ENCODE measurements around the gene MAMDC4. TPM values are rescaled to one million over a fixed set of nuclear protein-coding genes. Genes with fewer than 3 reads are reported as not detected.
A peak's percentile ranks its signal among the peaks of the same experiment; 100 is the strongest.

Gene MAMDC4
- total and polyA plus RNA-seq, 2 of the 8 experiments (the other 6 are each of a cell fraction or from before 2014, with no cell fraction given), result 3.1 to 4.5 TPM

DNA sequence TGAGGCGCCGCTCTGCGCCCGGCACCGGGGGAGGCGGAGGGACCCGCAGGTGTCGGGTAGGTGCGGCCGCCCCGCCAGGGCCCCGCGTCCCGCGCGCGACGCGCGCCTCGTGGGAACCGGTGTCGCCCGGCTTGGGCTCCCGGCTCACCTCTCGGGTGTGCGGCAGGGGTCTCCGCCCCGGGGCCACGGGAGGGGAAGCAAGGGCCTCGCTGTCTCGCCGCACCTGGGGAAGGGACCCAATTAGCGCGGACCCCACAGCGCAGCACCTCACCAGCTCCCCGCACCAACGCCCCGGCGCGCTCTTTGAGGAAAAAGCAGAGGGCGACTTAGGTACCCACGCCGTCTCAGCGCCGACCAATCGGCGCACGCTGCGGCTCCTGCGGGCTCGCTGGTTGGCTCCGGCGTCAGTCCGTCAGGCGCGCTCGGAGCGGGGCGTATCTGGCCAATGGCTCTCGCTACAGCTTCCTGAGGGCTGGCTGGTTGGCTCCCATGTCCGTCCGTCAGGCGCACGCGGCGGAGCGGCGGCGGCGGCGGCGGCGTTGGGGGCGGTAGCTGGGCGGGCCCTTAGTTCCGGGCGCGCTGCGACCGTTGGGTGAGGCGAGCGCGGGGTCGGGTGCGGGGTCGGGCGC is 33.9 kb downstream of the MAMDC4 start, which contains the start of gene TRAF2:
TRAF2 (plus strand) TSS at position 567 of the 629 bp plus-strand sequence. CDS start 12,225 bp downstream, outside the sequence.
- Histone ChIP-seq H3K18ac (ENCODE audit: extremely low read depth, low read length) (peak within 1 kb of the TSS; percentile 60), H3K56ac (replicated peaks; ENCODE audit: insufficient read length, low read depth, low read length) (peak within 1 kb of the TSS; percentile 64), H3K4ac (replicated peaks; ENCODE audit: insufficient read length, low read depth, low read length) (peak within 1 kb of the TSS; percentile 92), H3K9me3 (ENCODE audit: insufficient read depth in 2 of 2, low read depth in 1 of 2, low read length in 1 of 2) (no peaks in the 10 kb centered on the region), H4K20me1 (replicated peaks in 1 of 2; ENCODE audit: control insufficient read depth in 1 of 2, insufficient read depth in 2 of 2, low read length in 2 of 2) (peaks cover 9 to 14% of the 10 kb centered on the region in 2 experiments), H2BK20ac (ENCODE audit: low read length) (no peak within 1 kb of the TSS), H4K5ac (ENCODE audit: insufficient read length, low read depth, low read length) (peak within 1 kb of the TSS; percentile 60), H3K79me1 (ENCODE audit: low read depth, low read length) (peaks cover 13% of the 10 kb centered on the region), H2BK5ac (ENCODE audit: low read depth, low read length) (no peak within 1 kb of the TSS), H3K27ac (ENCODE audit: low read depth, low read length) (0 out of 2 replicates have a peak within 1 kb of the TSS, but pooled peaks have one; percentile 42), H3K23me2 (ENCODE audit: low read depth, low read length) (peaks cover 5% of the 10 kb centered on the region; the same call in 1 of the 2 replicates), H3K9ac (replicated peaks in 1 of 4; ENCODE audit: extremely low read depth in 1 of 4, low read depth in 3 of 4, low read length in 3 of 4) (peak within 1 kb of the TSS; percentile 32 to 91 (median 52); a peak in 5 of 7 replicates), H4K8ac (ENCODE audit: extremely low read depth, insufficient read depth, low read length) (peak within 1 kb of the TSS; percentile 84), H2BK12ac (ENCODE audit: low read depth, low read length) (no peak within 1 kb of the TSS), H3K14ac (ENCODE audit: insufficient read length) (peak within 1 kb of the TSS; percentile 43), H3K27me3 (replicated peaks in 1 of 4; ENCODE audit: control insufficient read depth in 3 of 4, extremely low read depth in 1 of 4, insufficient read depth in 3 of 4, low read length in 3 of 4) (no peaks in the 10 kb centered on the region), H2AFZ (ENCODE audit: low read length) (peak within 1 kb of the TSS; percentile 34; the same call in 1 of the 2 replicates), H3K4me3 (ENCODE audit: extremely low read depth in 1 of 4, insufficient read depth in 2 of 4, low read depth in 3 of 4, low read length in 4 of 4) (peak within 1 kb of the TSS; percentile 74 to 98 (median 78)), H3K4me2 (ENCODE audit: insufficient read depth in 1 of 2, low read depth in 2 of 2, low read length in 2 of 2) (peak within 1 kb of the TSS; percentile 59 to 91), H3K36me3 (ENCODE audit: control insufficient read depth in 2 of 4, insufficient read depth in 4 of 4, low read length in 3 of 4) (peaks cover 0 to 7% (median 0%) of the 10 kb centered on the region in 4 experiments; a peak in 2 of 8 replicates), H3K4me1 (replicated peaks in 1 of 4; ENCODE audit: control insufficient read depth in 3 of 4, insufficient read depth in 4 of 4, low read length in 3 of 4) (peaks cover 0 to 6% (median 2%) of the 10 kb centered on the region in 4 experiments; a peak in 4 of 7 replicates), H3K79me2 (ENCODE audit: control insufficient read depth in 1 of 2, insufficient read depth in 2 of 2, low read length in 2 of 2) (peaks cover 17 to 43% of the 10 kb centered on the region in 2 experiments; a peak in 3 of 4 replicates), H2BK120ac (replicated peaks; ENCODE audit: low read depth, low read length) (no peak within 1 kb of the TSS), H3K23ac (ENCODE audit: insufficient read length) (no peak within 1 kb of the TSS), H2AK5ac (ENCODE audit: low read depth, low read length) (no peak within 1 kb of the TSS), H2BK15ac (ENCODE audit: low read length) (no peak within 1 kb of the TSS), H4K91ac (replicated peaks; ENCODE audit: insufficient read length, low read length) (peak within 1 kb of the TSS; percentile 81)
- WGBS, 2 experiments (ENCODE audit: extremely low coverage in 1 of 2, insufficient coverage in 1 of 2, insufficient read length in 1 of 2, insufficient replicate concordance in 2 of 2, low coverage in 1 of 2, low lambda C conversion rate in 2 of 2, missing lambda C conversion rate in 1 of 2), result 3% methylated on average over 42 of the region's 88 CpGs; no CpG with 5 or more reads in 1 of the 2 experiments
- POLR2A ChIA-PET (ENCODE audit: partially characterized antibody), result interaction anchor here (0.6 to 3.4 kb wide), 6 partner anchors 12 to 85 kb away, joined by 3 to 15 read pairs (median 4); partner anchors contain the start of gene MAMDC4
- FAIRE-seq (no peak), DNase-seq (ENCODE audit: low read depth in 1 of 2, low spot score in 2 of 2) (peak; percentile 98 to 99)
- CTCF ChIA-PET (ENCODE audit: partially characterized antibody), result interaction anchor here (0.6 to 0.7 kb wide), 2 partner anchors 160 to 182 kb away, joined by 3 to 4 read pairs; no protein-coding TSS in a partner anchor
- TF ChIP-seq JUND (IDR thresholded peaks at IDR 0.05; ENCODE audit: low read length) (no peak), JUN (IDR thresholded peaks at IDR 0.05; ENCODE audit: low read depth, low read length) (no peak), SRF (IDR thresholded peaks at IDR 0.05; ENCODE audit: low read depth, low read length) (no peak), GABPA (IDR thresholded peaks at IDR 0.05; ENCODE audit: borderline replicate concordance, insufficient read depth, low read length) (peak; percentile 19; the same call in 1 of the 2 replicates), BCL11A (IDR thresholded peaks at IDR 0.05; ENCODE audit: low read depth in 2 of 2, low read length in 2 of 2) (no peak)

Data from H1 (cell line).